Daoy (cell line): ENCODE measurements around the gene SOX21. TPM values are rescaled to one million over a fixed set of nuclear protein-coding genes. Genes with fewer than 3 reads are reported as not detected.

Experiments
- DNase-seq: peaks from one replicate; pipeline ENCODE4 v3.0.0-alpha.2; 2015; ENCODE audit warnings: low read depth
- total RNA-seq: library from RNA; depleted of rRNA; stranded (reverse); fragments of >200 nt; shearing (Covaris generic); gene quantifications from 2 replicates; pipeline ENCODE4 v1.2.3, GENCODE V29; 2014; rRNA removed

SOX21 gene
- total RNA-seq, 1 experiment from 2014 or later: 0.17 TPM

- DNase-seq: no peak
Measured at GRCh38 chr13:94679614-94680013, 32.7 kb downstream of the SOX21 start.

GRCh38 chr13:94678845-94679244 is 33.5 kb downstream of the SOX21 start:
- DNase-seq: no peak

- DNase-seq: no peak
Measured at GRCh38 chr13:94677799-94678198, 34.5 kb downstream of the SOX21 start.

- DNase-seq: peak; percentile 42
Measured at GRCh38 chr13:94674609-94675348, 37.6 kb downstream of the SOX21 start.

- no peak for DNase-seq
Measured at GRCh38 chr13:94673851-94674250, 38.5 kb downstream of the SOX21 start.

GRCh38 chr13:94672400-94672799 is 39.9 kb downstream of the SOX21 start:
- DNase-seq: no peak

- no peak for DNase-seq
Measured at GRCh38 chr13:94667190-94667589, 45.2 kb downstream of the SOX21 start.

- no peak for DNase-seq
Measured at GRCh38 chr13:94666065-94666464, 46.3 kb downstream of the SOX21 start.

- no peak for DNase-seq
Measured at GRCh38 chr13:94664889-94665288, 47.5 kb downstream of the SOX21 start.

GRCh38 chr13:94662274-94662945 is 49.9 kb downstream of the SOX21 start:
- DNase-seq: no peak

GRCh38 chr13:94661406-94661805 is 50.9 kb downstream of the SOX21 start:
- no peak for DNase-seq

GRCh38 chr13:94660695-94661326 is 51.5 kb downstream of the SOX21 start:
- no peak for DNase-seq

Other genes with a start within 250 kb of the SOX21 start
- gene DCT, start 232.9 kb downstream of the SOX21 start, total RNA-seq: 0.29 TPM in 1 of 2 replicates, not detected in the other
- gene TGDS, start 116.4 kb downstream of the SOX21 start, total RNA-seq: 11.8 and 22.2 TPM in 2 replicates
- gene GPR180, start 110.7 kb downstream of the SOX21 start, total RNA-seq: 5.1 and 6.6 TPM in 2 replicates